ENCODE measurements around the gene USP11. TPM values are rescaled to one million over a fixed set of nuclear protein-coding genes. Genes with fewer than 3 reads are reported as not detected.

The USP11 gene
- total RNA-seq: 42.2 TPM
- long read RNA-seq, transcript USP11-204 (21 exons, 3,515 nt): major isoform, 58 of 108 reads
- long read RNA-seq, partial matches to known transcripts: 28 of 108 reads
- long read RNA-seq, other reads (novel, unspliced or antisense): 22 of 108 reads

- Histone ChIP-seq H3K4me1 (peaks cover 20% of the 10 kb centered on the region), H3K36me3 (peaks cover 14% of the 10 kb centered on the region), H3K9me3 (replicated peaks) (no peaks in the 10 kb centered on the region), H3K4me3 (peak within 1 kb of the TSS; percentile 74), H3K27ac (replicated peaks) (peak within 1 kb of the TSS; percentile 94), H3K27me3 (ENCODE audit: low read depth) (no peaks in the 10 kb centered on the region)
- intact Hi-C loops (cut with micrococcal nuclease): no loop called here
- TF ChIP-seq CTCF (IDR thresholded peaks at IDR 0.05; ENCODE audit: borderline replicate concordance): no peak
- DNase-seq: no peak
Observed at GRCh38 chrX:47232803-47233332, at the start of gene USP11. Gene USP11 (plus strand): TSS chrX:47233009. CDS start chrX:47233044, 35 bp downstream.

DNA sequence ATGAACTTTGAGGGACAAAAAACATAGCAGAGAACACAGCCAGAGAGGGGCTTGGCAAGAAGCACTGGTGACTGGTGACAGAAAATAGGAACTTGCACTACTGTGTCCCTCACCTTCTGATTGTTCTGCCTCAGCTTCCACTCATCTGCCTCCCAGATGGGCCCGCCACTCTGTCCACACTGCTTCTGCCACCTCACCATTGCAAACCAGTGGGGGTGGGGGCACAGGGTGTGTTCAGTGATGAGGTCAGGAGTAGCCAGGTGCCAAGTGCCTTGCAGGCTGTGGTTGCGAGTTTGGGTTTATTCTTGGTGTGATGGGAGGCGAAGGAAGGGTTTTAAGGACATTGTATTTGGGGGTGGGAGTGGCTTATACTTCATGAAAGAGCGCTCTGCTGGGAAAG lies 48.3 kb upstream of the USP11 start:
- H3K36me3 ChIP-seq: peaks cover 40% of the 10 kb centered on the region
- no peaks in the 10 kb centered on the region for H3K9me3 ChIP-seq (replicated peaks)
- TF ChIP-seq CTCF (IDR thresholded peaks at IDR 0.05; ENCODE audit: borderline replicate concordance): no peak
- intact Hi-C loops (cut with micrococcal nuclease): no loop called here
- H3K27ac ChIP-seq (replicated peaks): no peak overlapping the region
- no peaks in the 10 kb centered on the region for H3K4me1 ChIP-seq
- H3K27me3 ChIP-seq (ENCODE audit: low read depth): no peaks in the 10 kb centered on the region
- DNase-seq: no peak
- no peak overlapping the region for H3K4me3 ChIP-seq

DNA sequence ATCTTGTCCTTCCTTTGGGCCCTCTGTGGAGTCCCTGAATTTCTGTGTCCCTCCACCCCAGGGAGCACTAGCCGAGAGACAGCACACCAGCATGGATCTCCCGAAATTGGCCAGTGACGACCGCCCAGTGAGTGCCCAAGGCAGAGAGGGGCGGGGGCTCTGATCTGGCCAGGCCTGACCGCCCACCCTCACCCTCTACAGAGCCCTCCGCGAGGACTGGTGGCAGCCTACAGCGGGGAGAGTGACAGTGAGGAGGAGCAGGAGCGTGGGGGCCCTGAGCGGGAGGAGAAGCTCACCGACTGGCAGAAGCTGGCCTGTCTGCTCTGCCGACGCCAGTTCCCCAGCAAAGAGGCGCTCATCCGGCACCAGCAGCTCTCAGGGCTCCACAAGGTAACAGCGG lies 47.6 kb upstream of the USP11 start:
- no peaks in the 10 kb centered on the region for H3K27me3 ChIP-seq (ENCODE audit: low read depth)
- peaks cover 40% of the 10 kb centered on the region for H3K36me3 ChIP-seq
- no peaks in the 10 kb centered on the region for H3K9me3 ChIP-seq (replicated peaks)
- DNase-seq: no peak
- H3K4me1 ChIP-seq: no peaks in the 10 kb centered on the region
- H3K4me3 ChIP-seq: no peak overlapping the region
- TF ChIP-seq CTCF (IDR thresholded peaks at IDR 0.05; ENCODE audit: borderline replicate concordance): no peak
- H3K27ac ChIP-seq (replicated peaks): no peak overlapping the region
- intact Hi-C loops (cut with micrococcal nuclease): no loop called here

GRCh38 chrX:47186096-47186740 lies 46.6 kb upstream of the USP11 start:
- DNase-seq: no peak
- Histone ChIP-seq H3K27ac (replicated peaks) (no peak overlapping the region), H3K4me3 (no peak overlapping the region), H3K9me3 (replicated peaks) (no peaks in the 10 kb centered on the region), H3K4me1 (no peaks in the 10 kb centered on the region), H3K36me3 (peaks cover 38% of the 10 kb centered on the region), H3K27me3 (ENCODE audit: low read depth) (no peaks in the 10 kb centered on the region)
- no peak for TF ChIP-seq CTCF (IDR thresholded peaks at IDR 0.05; ENCODE audit: borderline replicate concordance)
- intact Hi-C loops (cut with micrococcal nuclease): no loop called here

DNA sequence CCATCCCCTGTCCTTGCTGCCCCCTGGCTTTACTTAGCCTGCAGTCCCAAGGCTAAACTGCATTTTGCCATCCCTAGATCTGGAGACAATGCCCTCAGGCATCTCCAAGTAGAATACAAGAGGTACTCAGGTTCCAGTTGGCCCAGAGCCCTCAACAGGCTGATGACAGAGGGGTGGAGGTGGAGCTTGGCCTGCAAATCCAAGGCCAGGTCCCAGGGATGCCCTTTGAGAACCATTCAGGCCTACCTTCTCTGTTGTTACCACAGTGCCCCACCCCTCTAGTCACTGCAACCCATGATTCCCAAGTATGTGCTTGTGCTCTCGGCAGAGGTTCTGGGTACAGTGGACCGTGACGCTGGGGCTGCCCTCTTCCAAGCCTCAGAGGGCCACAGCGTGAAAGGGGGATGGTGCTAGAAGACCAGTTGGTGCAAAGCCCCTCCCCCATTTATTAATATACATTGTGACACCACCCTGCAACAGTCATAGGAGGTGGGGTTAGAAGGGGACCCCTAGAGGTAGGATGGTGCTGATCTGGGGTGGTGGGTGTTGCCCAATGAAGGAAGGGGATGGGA lies 45.6 kb upstream of the USP11 start:
- TF ChIP-seq CTCF (IDR thresholded peaks at IDR 0.05; ENCODE audit: borderline replicate concordance): no peak
- H3K9me3 ChIP-seq (replicated peaks): no peaks in the 10 kb centered on the region
- H3K4me1 ChIP-seq: peaks cover 5% of the 10 kb centered on the region
- H3K4me3 ChIP-seq: no peak overlapping the region
- no peak for DNase-seq
- no peaks in the 10 kb centered on the region for H3K27me3 ChIP-seq (ENCODE audit: low read depth)
- intact Hi-C loops (cut with micrococcal nuclease): no loop called here
- H3K27ac ChIP-seq (replicated peaks): no peak overlapping the region
- H3K36me3 ChIP-seq: peaks cover 30% of the 10 kb centered on the region
